Measurements from ENCODE around the gene LOXL1. TPM values are rescaled to one million over a fixed set of nuclear protein-coding genes. Genes with fewer than 3 reads are reported as not detected.

Gene LOXL1
- total RNA-seq, 2 experiments from 2014 or later: 8.8 to 10.5 TPM

DNA sequence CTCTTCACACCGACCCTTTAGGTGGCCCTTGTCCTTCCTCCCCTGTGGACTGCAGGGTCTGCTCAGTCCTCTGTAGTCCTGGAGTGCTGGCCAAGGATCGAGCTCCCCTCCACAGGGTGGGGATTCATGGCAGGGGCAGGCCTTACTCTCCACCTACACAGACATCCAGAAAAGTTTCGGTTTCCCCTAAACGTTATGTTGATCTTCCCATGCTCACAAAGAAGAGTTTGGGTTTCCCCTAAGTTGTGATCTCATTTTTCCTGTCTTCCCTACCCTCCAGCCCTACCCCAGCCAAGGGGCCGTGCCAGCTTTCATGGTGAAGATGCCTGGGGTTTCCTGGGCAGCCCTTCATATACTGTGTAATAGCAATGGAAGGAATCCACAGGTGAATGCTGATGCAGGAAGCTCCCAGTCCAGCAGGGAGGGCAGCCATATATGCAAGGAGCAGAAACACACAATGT is 55.5 kb downstream of the LOXL1 start:
- H3K4me1 Mint-ChIP-seq: peaks cover 49% of the 10 kb centered on the region
- peak; percentile 2 for ATAC-seq (ENCODE audit: low read depth)
- peaks cover 7% of the 10 kb centered on the region for H3K36me3 Mint-ChIP-seq
- H3K27me3 Mint-ChIP-seq: peaks cover 3% of the 10 kb centered on the region
- no peak for DNase-seq
- POLR2A ChIA-PET: interaction anchor here (0.8 to 3.2 kb wide), 4 partner anchors 10 to 26 kb away, joined by 3 to 34 read pairs (median 4); partner anchors contain the start of gene PML
- H3K9me3 Mint-ChIP-seq: no peaks in the 10 kb centered on the region
- peak overlapping the region; percentile 51 for H3K4me3 Mint-ChIP-seq
- H3K27ac Mint-ChIP-seq: peak overlapping the region; percentile 94

DNA sequence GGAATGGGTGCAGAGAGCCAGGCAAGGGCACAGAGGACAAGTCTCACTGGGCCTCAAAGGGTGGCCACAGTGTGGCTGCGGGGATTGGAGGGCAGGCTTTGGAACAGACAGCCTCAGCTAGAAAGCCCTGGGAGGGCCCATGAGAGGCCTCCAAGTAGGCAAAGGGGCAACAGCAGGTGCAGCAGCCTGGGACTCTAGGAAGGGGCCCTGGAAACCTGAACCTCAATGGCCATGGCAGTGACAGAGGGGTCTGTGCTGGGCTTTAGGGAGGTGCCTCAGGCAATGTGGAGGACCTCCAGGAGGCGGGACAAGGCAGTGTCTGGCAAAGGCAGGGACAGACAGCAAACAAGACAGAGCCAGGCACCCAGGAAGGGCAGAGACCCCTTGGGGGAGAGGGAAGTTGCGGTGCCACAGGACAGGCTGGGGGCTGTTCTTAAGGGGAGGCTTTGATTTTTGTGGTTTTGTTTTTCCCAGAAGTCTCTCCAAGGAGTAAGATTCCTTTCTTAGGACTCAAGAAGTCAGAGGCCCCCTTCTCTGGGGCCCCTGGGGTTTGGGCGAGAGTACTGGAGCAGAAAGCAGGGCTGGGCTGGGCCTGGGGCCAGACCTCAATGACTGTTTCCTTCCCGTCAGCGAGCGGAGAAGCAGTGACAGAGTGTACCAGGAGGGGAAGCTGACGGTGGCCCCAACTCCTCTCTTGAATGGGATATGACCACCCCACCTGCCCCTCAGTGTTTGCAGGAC is 56.1 kb downstream of the LOXL1 start:
- ATAC-seq (ENCODE audit: low read depth): peak; percentile 70
- peaks cover 49% of the 10 kb centered on the region for H3K4me1 Mint-ChIP-seq
- no peak for DNase-seq
- POLR2A ChIA-PET: interaction anchor here (0.8 to 3.2 kb wide), 4 partner anchors 8 to 13 kb away, joined by 3 to 34 read pairs (median 6); partner anchors contain the start of gene PML
- H3K27ac Mint-ChIP-seq: peak overlapping the region; percentile 94
- peak overlapping the region; percentile 63 for H3K4me3 Mint-ChIP-seq
- H3K27me3 Mint-ChIP-seq: peaks cover 3% of the 10 kb centered on the region
- no peaks in the 10 kb centered on the region for H3K9me3 Mint-ChIP-seq
- H3K36me3 Mint-ChIP-seq: peaks cover 7% of the 10 kb centered on the region

DNA sequence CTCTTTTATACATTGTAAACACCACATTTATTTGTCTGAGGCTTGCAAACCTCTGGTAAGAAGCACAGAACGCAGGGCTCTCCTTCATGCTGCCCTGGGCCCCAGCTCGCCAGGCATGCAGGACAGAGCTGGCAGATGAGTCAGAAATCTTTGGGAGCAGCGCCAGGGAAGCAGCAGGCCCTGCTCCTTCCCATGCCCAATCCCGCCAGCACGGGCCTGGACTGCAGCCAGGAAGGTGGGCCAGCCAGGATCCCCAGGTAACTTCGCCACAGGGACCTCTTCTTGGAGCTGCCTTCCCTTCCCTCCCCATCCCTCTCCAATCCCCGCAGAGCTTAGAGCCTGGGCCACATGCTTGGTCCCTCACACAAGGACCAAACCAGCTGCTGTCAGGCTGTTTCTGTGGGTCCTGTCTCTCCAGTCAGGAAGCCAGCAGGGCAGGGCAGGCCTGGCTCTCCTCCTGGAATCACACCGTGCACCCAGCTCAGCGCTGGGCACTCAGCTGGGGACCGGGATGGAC is 57.0 kb downstream of the LOXL1 start:
- Mint-ChIP-seq H3K27ac (peak overlapping the region; percentile 94), H3K4me3 (no peak overlapping the region), H3K27me3 (no peaks in the 10 kb centered on the region), H3K9me3 (no peaks in the 10 kb centered on the region), H3K36me3 (peaks cover 7% of the 10 kb centered on the region), H3K4me1 (peaks cover 49% of the 10 kb centered on the region)
- POLR2A ChIA-PET: interaction anchor here (1.0 to 3.2 kb wide), 3 partner anchors 8 to 12 kb away, joined by 3 to 34 read pairs (median 6); partner anchors contain the start of gene PML
- ATAC-seq (ENCODE audit: low read depth) (no peak), DNase-seq (no peak)

DNA sequence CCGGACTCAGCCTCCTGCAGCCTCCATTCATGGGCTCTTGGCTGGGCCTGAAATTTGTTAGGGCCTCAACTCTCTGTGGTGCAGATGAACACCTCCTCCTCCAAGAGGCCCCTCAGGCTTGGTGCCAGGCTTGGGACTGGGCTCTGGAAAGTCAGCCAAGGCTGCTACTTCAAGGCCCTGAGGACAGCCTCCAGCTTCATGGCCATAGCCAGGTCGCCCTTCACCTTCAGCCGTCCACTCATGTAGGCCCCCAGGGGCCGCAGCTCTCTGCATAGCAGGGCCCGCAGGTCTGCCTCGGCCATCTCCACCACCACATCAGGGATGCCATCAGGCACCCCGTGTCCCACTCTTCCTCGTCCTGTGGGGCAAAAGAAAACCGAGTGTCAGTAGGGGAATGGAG is 57.5 kb downstream of the LOXL1 start:
- Mint-ChIP-seq H3K4me1 (peaks cover 49% of the 10 kb centered on the region), H3K27me3 (no peaks in the 10 kb centered on the region), H3K4me3 (no peak overlapping the region), H3K36me3 (peaks cover 7% of the 10 kb centered on the region), H3K9me3 (no peaks in the 10 kb centered on the region), H3K27ac (peak overlapping the region; percentile 81)
- DNase-seq: no peak
- ATAC-seq (ENCODE audit: low read depth): no peak
- POLR2A ChIA-PET: interaction anchor here (1.4 to 3.2 kb wide), 2 partner anchors 9 to 11 kb away, joined by 6 to 34 read pairs; partner anchors contain the start of gene PML

DNA sequence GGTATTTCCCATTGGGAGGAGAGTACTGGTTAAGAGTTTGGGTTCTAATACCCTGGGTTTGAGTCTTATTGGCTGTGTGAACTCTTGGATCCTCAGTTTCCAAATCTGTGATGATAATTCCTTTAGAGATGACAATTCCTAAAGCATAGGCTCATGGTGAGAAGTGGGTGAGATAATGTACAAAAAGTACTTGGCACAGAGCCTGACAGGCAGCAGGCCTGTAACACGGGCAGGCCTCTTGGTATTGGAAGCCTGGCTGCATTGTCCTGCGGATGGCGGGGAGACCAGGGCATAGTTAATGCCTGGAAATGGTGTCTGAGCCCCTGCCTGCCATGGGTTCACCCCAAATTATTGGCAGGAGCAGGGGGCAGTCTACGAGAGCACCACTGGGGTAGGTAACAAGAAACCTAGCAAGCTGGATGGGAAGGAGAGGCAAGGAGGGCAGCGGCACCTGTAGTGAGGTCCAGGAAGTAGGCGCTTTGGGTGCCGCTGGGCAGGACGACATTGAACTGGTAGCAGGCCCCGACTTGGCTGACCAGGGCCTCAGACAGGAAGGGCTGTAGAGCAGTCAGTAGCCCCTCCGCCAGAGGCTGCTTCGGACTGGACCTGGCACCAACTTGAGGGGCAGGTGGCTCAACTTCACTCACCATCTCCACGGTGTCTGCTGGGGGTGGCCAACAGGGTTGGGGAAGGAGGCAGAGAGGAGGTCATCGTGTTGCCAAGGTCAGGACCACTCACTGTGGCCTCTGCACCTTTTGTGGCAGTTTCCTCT is 58.1 kb downstream of the LOXL1 start:
- H3K36me3 Mint-ChIP-seq: peaks cover 9% of the 10 kb centered on the region
- no peak for DNase-seq
- H3K9me3 Mint-ChIP-seq: no peaks in the 10 kb centered on the region
- H3K4me3 Mint-ChIP-seq: no peak overlapping the region
- no peaks in the 10 kb centered on the region for H3K27me3 Mint-ChIP-seq
- peaks cover 52% of the 10 kb centered on the region for H3K4me1 Mint-ChIP-seq
- ATAC-seq (ENCODE audit: low read depth): no peak
- H3K27ac Mint-ChIP-seq: peak overlapping the region; percentile 81
- POLR2A ChIA-PET: interaction anchor here (1.8 to 3.2 kb wide), 2 partner anchors 10 to 11 kb away, joined by 8 to 34 read pairs; partner anchors contain the start of gene PML

DNA sequence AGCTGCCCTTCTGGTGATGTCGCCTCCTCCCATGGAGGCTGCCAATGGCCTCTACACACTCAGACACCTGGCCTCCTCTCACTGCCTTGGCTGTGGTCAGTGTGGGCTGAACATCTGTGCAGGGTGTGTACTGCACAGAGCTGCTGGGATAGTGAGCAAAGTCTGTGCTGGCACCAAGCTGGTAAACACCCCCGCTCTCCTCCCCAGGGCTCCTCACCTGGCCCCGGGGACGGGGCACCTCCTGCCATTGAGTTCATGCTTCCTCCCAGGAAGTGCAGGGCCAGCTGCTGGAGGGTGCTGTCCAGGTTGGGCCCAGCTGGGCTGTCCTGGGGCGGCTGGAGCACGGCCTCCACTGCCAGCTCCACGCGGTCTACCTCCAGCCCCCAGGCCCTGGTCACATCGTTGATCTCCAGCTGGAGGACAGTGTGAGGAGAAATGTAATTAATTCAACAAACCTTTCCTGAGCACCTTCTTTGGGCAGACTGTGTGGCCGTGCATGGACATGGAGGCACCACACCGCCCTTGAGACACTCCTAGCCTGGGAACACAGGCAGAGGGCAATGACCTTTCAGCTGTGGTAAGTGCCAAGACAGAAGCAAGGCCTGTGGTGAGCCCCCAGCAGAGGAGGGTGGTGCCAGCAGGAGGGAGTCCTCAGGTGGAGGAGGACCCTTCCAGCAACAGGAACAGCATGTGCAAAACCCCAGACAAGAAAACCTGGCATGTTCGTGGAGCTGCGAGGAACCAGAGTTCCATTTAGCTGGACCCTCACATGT is 59.0 kb downstream of the LOXL1 start:
- Mint-ChIP-seq H3K4me3 (no peak overlapping the region), H3K27ac (peak overlapping the region; percentile 81), H3K27me3 (no peaks in the 10 kb centered on the region), H3K4me1 (peaks cover 52% of the 10 kb centered on the region), H3K36me3 (peaks cover 9% of the 10 kb centered on the region), H3K9me3 (no peaks in the 10 kb centered on the region)
- DNase-seq: no peak
- ATAC-seq (ENCODE audit: low read depth): peak; percentile 51
- POLR2A ChIA-PET: interaction anchor here (0.6 to 1.8 kb wide), 3 partner anchors 9 to 35 kb away, joined by 5 to 8 read pairs (median 5); partner anchors contain the start of gene PML

DNA sequence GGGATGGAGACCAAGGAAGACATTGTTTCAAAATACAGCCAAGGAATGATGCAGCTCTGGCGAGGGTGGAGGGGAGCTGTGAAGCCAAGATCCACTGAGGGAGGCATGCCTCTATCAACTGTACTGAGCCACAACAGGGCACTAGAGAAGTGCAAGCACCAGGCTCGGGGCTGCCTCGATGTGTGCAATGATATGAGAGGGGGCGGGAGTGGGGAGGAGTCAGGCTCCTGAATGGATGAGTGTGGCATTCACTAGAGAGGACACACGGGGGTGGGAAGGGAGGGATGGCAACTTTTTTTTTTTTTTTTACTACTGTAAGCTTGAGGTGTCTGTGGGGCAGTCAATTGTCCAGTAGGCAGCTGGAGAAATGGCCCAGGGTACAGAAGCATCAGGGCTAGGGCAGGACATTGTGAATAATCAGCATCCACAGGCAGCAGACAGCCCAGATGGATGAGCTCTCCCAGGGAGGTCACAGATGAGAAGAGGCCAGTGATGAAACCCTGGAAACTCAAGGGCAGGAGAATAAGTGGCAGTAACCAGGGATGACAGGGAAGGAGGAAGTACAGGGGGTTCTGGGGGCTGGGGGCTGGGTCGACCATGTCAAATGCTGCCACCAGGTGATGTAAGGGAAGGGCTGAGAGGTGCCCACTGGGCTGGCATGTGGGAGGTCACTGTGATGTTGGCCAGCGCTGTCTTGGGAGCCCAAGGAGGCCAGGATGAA is 60.0 kb downstream of the LOXL1 start:
- H3K4me3 Mint-ChIP-seq: no peak overlapping the region
- peak overlapping the region; percentile 62 for H3K27ac Mint-ChIP-seq
- H3K4me1 Mint-ChIP-seq: peaks cover 46% of the 10 kb centered on the region
- DNase-seq (no peak), ATAC-seq (ENCODE audit: low read depth) (no peak)
- H3K27me3 Mint-ChIP-seq: no peaks in the 10 kb centered on the region
- POLR2A ChIA-PET: interaction anchor here (1.0 to 1.8 kb wide), 4 partner anchors 8 to 15 kb away, joined by 3 to 8 read pairs (median 4); partner anchors contain the start of gene PML
- peaks cover 9% of the 10 kb centered on the region for H3K36me3 Mint-ChIP-seq
- no peaks in the 10 kb centered on the region for H3K9me3 Mint-ChIP-seq

DNA sequence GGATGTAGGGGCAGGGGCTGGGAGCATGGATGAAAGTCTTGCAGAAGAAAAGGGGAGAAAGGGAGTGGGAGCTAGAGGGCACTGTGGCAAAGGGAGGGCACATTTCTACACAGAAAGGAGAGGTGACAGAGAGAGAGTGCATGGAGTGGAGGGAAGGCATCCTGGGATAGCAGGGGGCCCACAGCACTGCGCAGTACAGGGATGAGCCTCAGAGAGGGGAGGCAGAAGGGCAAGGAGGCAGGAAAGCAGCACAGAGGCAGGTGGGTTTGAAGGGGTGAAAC is 60.5 kb downstream of the LOXL1 start:
- no peaks in the 10 kb centered on the region for H3K9me3 Mint-ChIP-seq
- no peak overlapping the region for H3K4me3 Mint-ChIP-seq
- no peak for ATAC-seq (ENCODE audit: low read depth)
- H3K36me3 Mint-ChIP-seq: peaks cover 9% of the 10 kb centered on the region
- H3K27ac Mint-ChIP-seq: peak overlapping the region; percentile 52
- POLR2A ChIA-PET: interaction anchor here (1.0 to 1.1 kb wide), 2 partner anchors 9 to 15 kb away, joined by 3 to 4 read pairs; no protein-coding TSS in a partner anchor
- H3K27me3 Mint-ChIP-seq: no peaks in the 10 kb centered on the region
- H3K4me1 Mint-ChIP-seq: peaks cover 44% of the 10 kb centered on the region
- no peak for DNase-seq

DNA sequence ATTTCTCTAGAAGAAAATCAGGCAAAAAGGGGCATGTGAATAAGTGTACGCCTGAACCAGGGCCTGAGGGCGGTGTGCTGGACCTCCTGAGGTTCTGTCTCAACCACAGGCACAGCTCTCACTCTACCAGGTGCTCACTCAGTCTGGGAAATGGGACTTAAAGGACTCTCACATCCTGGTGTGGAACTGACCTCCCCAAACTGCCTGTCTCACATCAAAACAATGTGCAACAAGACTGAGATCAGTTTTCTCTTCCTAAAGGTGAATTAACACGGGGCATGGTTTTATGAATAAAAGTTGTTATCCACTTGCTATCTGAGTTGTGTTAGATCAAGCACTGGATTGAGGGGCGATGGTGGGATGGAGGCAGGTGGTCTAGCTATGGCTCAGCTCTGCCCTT is 61.0 kb downstream of the LOXL1 start:
- peaks cover 39% of the 10 kb centered on the region for H3K4me1 Mint-ChIP-seq
- ATAC-seq (ENCODE audit: low read depth) (no peak), DNase-seq (no peak)
- H3K9me3 Mint-ChIP-seq: no peaks in the 10 kb centered on the region
- peaks cover 9% of the 10 kb centered on the region for H3K36me3 Mint-ChIP-seq
- H3K27me3 Mint-ChIP-seq: no peaks in the 10 kb centered on the region
- POLR2A ChIA-PET: interaction anchor here (1.1 kb wide), 1 partner anchor 16 kb away, joined by 4 read pairs; no protein-coding TSS in a partner anchor
- peak overlapping the region; percentile 60 for H3K27ac Mint-ChIP-seq
- no peak overlapping the region for H3K4me3 Mint-ChIP-seq

DNA sequence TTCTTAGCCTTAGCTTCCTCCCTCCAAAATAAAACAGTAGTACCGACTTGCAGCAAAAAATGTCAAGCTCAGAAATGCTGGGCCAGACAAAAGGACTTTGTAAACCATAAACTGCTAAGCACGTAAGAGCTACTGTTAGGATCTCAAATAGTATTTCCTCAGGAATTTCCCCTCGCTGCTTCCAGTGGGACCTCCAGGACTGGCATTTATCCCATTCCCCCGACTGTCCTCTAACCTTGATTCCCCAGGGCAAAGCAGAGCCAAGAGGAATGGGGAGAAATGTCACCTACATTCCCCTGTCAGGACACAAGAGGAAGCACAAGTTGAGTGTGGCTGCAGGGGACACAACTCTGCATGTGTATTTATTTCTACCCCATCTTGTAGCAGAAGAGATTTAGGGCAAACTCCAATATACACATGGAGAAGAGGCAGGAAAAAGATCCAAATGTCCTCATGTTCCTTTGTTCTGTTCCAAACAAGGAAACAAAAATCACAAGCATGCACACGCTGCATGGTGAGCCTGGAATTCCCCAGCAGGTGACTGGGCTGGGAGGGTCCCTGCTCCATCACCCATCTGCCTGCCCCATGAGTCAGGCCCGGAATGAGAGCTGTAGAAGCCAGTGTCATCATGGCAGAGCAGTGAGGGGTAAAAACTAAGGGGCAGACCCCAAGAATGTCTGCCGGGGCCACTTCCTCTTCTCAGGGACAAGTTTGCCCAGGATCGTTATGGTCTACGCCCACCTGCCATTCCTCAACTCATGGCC is 61.6 kb downstream of the LOXL1 start:
- H3K4me3 Mint-ChIP-seq: no peak overlapping the region
- H3K4me1 Mint-ChIP-seq: peaks cover 38% of the 10 kb centered on the region
- no peak for ATAC-seq (ENCODE audit: low read depth)
- H3K36me3 Mint-ChIP-seq: peaks cover 9% of the 10 kb centered on the region
- no peaks in the 10 kb centered on the region for H3K9me3 Mint-ChIP-seq
- POLR2A ChIA-PET: interaction anchor here (1.1 kb wide), 1 partner anchor 16 kb away, joined by 4 read pairs; no protein-coding TSS in a partner anchor
- DNase-seq: no peak
- no peaks in the 10 kb centered on the region for H3K27me3 Mint-ChIP-seq
- peak overlapping the region; percentile 60 for H3K27ac Mint-ChIP-seq

DNA sequence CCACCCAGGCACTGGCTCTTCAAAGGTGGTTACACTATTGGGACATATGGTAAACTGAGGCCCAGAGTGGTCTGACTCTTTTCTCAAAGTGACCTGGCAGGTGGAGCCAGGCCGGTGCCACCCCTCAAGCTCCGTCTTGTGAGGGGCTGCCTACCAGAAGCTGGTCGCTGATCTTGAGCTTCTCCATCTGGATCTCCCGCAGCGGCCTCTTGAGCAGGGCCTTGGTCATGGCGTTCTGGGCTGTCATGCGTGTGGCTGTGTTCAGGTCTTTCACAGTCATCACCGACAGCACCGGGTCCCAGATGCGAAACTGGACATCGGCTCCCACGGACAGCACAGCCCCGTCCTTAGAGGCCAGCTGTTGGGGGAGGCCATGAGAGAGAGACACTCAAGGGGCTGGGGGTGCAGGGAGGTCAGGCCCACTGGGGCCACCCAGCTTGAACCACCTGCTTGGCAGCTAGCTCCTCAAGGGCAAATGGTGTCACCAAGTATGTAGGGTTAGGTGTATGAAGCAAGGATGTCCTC is 62.2 kb downstream of the LOXL1 start:
- Mint-ChIP-seq H3K4me1 (peaks cover 37% of the 10 kb centered on the region), H3K4me3 (no peak overlapping the region), H3K36me3 (peaks cover 9% of the 10 kb centered on the region), H3K27ac (no peak overlapping the region), H3K9me3 (no peaks in the 10 kb centered on the region), H3K27me3 (no peaks in the 10 kb centered on the region)
- ATAC-seq (ENCODE audit: low read depth) (no peak), DNase-seq (no peak)
- POLR2A ChIA-PET: no interaction called here
